Esophagus muscularis mucosa (tissue), 4 donors: ENCODE results near the gene ATP6V0E1. TPM values are rescaled to one million over a fixed set of nuclear protein-coding genes. Genes with fewer than 3 reads are reported as not detected.
A peak's percentile ranks its signal among the peaks of the same experiment; 100 is the strongest.

ENCODE experiments used
- DNase-seq: peaks from one replicate; pipeline ENCODE4 v3.0.0-alpha.2; 2017; ENCODE audit errors: extremely low spot score
- H3K27ac ChIP-seq, 4 donors: fragments of 200-600 bp; sonication (generic); replicated peaks in 1 of 4; 1 replicate in 3 of 4; 2 replicates in 1 of 4; pipeline ENCODE4 v1.5.1; 2016 to 2019; ENCODE audit warnings: mild to moderate bottlenecking in 1 of 4
- H3K27me3 ChIP-seq, 4 donors: fragments of 200-600 bp; sonication (generic); one replicate each; pipeline versions ENCODE4 v1.5.1 to v1.6.0; 2016 to 2019
- H3K36me3 ChIP-seq, 4 donors: fragments of 200-600 bp; sonication (generic); one replicate each; pipeline ENCODE4 v1.5.1; 2016 to 2019
- H3K4me1 ChIP-seq, 4 donors: fragments of 200-600 bp; sonication (generic); one replicate each; pipeline ENCODE4 v1.5.1; 2016 to 2019
- H3K4me3 ChIP-seq, 4 donors: fragments of 200-600 bp; sonication (generic); 1 replicate in 2 of 4; 2 replicates in 2 of 4; pipeline ENCODE4 v1.5.1; 2016 to 2019; ENCODE audit warnings: mild to moderate bottlenecking in 4 of 4, moderate library complexity in 1 of 4
- H3K9me3 ChIP-seq, 4 donors: fragments of 200-600 bp; sonication (generic); 1 replicate in 3 of 4; 2 replicates in 1 of 4; pipeline ENCODE4 v1.5.1; 2016 to 2019
- EP300 ChIP-seq: sonication (generic); formaldehyde crosslinking; IDR thresholded peaks from one replicate; pipeline ENCODE4 v1.6.1; 2017; ENCODE audit warnings: antibody characterized with exemption
- POLR2A ChIP-seq: fragments of 450-650 bp; IDR thresholded peaks from one replicate; pipeline ENCODE4 v1.6.1; 2017; ENCODE audit warnings: antibody characterized with exemption, moderate library complexity, mild to moderate bottlenecking, low read depth
- POLR2AphosphoS5 ChIP-seq, 2 donors: sonication (generic); formaldehyde crosslinking; IDR thresholded peaks; one replicate each; pipeline ENCODE4 v1.6.1; 2017; ENCODE audit warnings: antibody characterized with exemption in 2 of 2
- WGBS: methylation state at CpG from one replicate; pipeline ENCODE4 v1.1.5; 2018; 5-methylcytosine and 5-hydroxymethylcytosine counted together
- intact Hi-C: fragments of 100-400 bp; cut with DNase I; formaldehyde crosslinking; loops from one replicate; pipeline ENCODE4 v1.15.1; 2023
- total RNA-seq, 4 donors: library from RNA; depleted of rRNA; stranded (reverse); fragments of >200 nt; gene quantifications; one replicate each; pipeline versions ENCODE4 v1.1.0 to v1.2.1, GENCODE V29; 2016
- TF ChIP-seq, protein P1 (sequence below), 3 experiments: fragments of 200-600 bp in 2 of 3; fragments of 450-650 bp in 1 of 3; sonication (generic) in 2 of 3; IDR thresholded peaks; one replicate each; pipeline ENCODE4 v1.5.1; 2017 to 2019; ENCODE audit warnings: antibody characterized with exemption in 3 of 3, mild to moderate bottlenecking in 2 of 3, moderate library complexity in 1 of 3

ATP6V0E1 gene
- total RNA-seq, 4 donors from 2014 or later: 106 to 210 (median 133) TPM

DNA sequence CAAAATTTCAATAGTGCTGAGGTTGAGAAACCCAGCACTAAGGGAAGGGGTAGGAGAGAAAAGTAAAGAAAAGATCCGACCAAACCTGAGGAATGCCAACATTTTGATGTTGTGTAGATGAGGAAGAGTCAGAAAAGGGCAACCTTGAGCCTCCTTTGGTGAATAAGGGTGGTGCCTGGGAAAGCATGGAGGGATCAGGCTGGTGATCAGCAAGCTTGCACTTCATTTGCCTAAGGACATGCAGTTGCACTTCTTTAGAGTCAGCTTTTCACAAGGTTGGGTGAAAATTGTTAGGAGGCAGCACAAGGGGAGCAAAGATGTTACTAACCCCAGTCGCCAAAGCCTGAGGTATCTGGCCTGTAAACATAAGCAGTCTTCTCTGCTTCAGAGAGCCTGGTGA is 20.4 kb downstream of the ATP6V0E1 start:
- WGBS: 84% methylated on average over 2 of the region's 2 CpGs
- no peak for DNase-seq
- Histone ChIP-seq H3K4me1 (peaks cover 38 to 79% (median 58%) of the 10 kb centered on the region in 4 donors), H3K9me3 (no peaks in the 10 kb centered on the region), H3K36me3 (peaks cover 0 to 1% (median 0%) of the 10 kb centered on the region in 4 donors), H3K27ac (no peak overlapping the region), H3K4me3 (no peak overlapping the region), H3K27me3 (peaks cover 0 to 3% (median 0%) of the 10 kb centered on the region in 4 donors)
- no peak for TF ChIP-seq POLR2A
- TF ChIP-seq, protein P1, sequence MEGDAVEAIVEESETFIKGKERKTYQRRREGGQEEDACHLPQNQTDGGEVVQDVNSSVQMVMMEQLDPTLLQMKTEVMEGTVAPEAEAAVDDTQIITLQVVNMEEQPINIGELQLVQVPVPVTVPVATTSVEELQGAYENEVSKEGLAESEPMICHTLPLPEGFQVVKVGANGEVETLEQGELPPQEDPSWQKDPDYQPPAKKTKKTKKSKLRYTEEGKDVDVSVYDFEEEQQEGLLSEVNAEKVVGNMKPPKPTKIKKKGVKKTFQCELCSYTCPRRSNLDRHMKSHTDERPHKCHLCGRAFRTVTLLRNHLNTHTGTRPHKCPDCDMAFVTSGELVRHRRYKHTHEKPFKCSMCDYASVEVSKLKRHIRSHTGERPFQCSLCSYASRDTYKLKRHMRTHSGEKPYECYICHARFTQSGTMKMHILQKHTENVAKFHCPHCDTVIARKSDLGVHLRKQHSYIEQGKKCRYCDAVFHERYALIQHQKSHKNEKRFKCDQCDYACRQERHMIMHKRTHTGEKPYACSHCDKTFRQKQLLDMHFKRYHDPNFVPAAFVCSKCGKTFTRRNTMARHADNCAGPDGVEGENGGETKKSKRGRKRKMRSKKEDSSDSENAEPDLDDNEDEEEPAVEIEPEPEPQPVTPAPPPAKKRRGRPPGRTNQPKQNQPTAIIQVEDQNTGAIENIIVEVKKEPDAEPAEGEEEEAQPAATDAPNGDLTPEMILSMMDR (IDR thresholded peaks at IDR 0.05): no peak
- TF ChIP-seq POLR2AphosphoS5 (IDR thresholded peaks at IDR 0.05): no peak
- no peak for TF ChIP-seq EP300
- intact Hi-C loops: no loop called here

DNA sequence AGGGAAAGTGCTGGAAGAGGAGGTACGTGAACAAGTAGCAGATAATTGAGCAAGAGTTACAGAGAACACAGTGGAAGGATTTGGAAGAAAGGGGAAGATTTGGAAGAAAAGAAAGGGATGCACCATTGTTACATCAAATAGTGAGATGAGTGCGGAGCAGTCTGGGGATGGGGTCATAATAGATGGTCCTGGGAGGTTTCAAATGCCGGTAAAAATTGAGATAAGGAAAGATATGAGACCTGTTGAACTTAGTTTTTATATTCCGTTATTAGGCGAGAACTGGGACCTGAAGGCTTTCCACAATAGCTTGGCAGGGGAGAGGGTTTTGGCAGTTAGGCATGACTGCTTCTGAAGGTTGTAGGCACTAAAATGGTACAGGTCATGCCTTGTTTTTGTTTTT is 20.9 kb downstream of the ATP6V0E1 start:
- Histone ChIP-seq H3K27me3 (peaks cover 0 to under 1% (median 0%) of the 10 kb centered on the region in 4 donors), H3K27ac (no peak overlapping the region), H3K4me1 (peaks cover 33 to 75% (median 54%) of the 10 kb centered on the region in 4 donors), H3K36me3 (no peaks in the 10 kb centered on the region), H3K9me3 (no peaks in the 10 kb centered on the region), H3K4me3 (no peak overlapping the region)
- DNase-seq: no peak
- intact Hi-C loops: no loop called here
- WGBS: 91% methylated on average over 5 of the region's 5 CpGs
- TF ChIP-seq, protein P1 (IDR thresholded peaks at IDR 0.05): no peak
- TF ChIP-seq POLR2AphosphoS5 (IDR thresholded peaks at IDR 0.05) (no peak), EP300 (no peak), POLR2A (no peak)

DNA sequence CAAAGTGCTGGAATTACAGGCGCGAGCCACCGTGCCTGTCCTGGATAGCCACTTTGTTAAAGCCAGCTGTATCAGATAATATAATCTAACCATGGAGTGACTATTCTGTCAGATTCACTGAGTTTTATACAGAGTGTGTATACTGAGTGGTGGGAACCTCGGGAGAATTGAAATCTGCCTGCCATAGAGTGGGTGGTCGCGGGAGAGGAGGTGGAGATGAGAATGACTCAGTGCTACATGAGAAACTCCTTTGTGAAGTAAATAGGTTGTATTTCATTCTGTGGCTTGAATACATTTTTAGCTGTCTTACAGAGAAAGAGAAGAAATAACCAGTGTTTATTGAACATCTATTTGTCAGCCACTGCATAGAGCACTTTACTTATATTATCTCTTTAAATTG is 26.4 kb downstream of the ATP6V0E1 start:
- TF ChIP-seq, protein P1 (IDR thresholded peaks at IDR 0.05): no peak
- TF ChIP-seq POLR2A: no peak
- no peak for TF ChIP-seq POLR2AphosphoS5 (IDR thresholded peaks at IDR 0.05)
- no peak for TF ChIP-seq EP300
- no peak overlapping the region for H3K4me3 ChIP-seq
- no peaks in the 10 kb centered on the region for H3K36me3 ChIP-seq
- peaks cover 14 to 60% (median 43%) of the 10 kb centered on the region in 4 donors for H3K4me1 ChIP-seq
- intact Hi-C loops: no loop called here
- H3K9me3 ChIP-seq: no peaks in the 10 kb centered on the region
- no peak overlapping the region for H3K27ac ChIP-seq
- H3K27me3 ChIP-seq: no peaks in the 10 kb centered on the region
- DNase-seq: no peak
- WGBS: 93% methylated on average over 6 of the region's 6 CpGs

DNA sequence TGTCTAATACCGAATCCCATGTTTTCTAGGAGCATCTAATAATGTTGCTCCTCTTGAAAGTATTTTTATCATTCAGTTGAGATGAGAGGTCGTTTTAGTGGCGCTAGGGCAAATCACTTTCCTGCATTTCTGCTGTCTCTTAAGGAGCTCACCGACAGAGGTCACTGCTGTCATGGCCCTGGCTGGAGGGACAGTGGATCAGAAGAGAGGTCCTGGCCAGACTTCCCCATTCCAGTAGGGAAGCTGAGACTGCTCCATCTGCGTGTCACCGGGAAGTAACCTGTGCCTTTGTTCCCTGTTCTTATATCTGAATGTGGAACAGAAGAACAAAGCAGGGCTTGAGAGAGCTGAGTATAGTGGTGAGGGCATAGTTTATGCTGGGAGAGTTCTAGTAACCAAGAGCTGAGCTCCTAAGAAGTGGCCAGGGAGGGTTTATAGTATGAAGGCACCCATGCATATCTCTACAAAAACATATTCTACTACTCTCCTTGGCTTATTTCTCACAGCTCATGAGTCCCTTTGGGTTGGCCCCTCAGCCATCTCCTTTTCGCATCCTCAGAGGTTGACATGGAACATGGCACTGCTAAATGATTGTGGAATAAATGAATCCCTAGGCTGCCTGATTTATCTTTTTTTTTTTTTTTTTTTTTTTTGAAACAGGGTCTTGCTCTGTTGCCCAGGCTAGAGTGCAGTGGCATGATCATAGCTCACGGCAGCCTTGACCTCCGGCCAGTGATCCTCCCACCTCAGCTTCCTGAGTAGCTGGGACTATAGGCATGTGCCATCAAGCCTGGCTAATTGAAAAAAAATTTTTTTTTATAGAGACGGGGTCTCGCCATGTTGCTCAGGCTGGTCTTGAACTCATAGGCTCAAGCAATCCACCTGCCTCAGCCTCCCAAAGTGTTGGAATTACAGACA is 27.2 kb downstream of the ATP6V0E1 start:
- H3K4me1 ChIP-seq: peaks cover 22 to 67% (median 49%) of the 10 kb centered on the region in 4 donors
- no peak overlapping the region for H3K4me3 ChIP-seq
- H3K9me3 ChIP-seq: no peaks in the 10 kb centered on the region
- H3K36me3 ChIP-seq: no peaks in the 10 kb centered on the region
- no peak for TF ChIP-seq POLR2A
- TF ChIP-seq, protein P1 (IDR thresholded peaks at IDR 0.05): peak; percentile 27 to 39 (median 35)
- no peak for DNase-seq
- 70% methylated on average over 10 of the region's 11 CpGs for WGBS
- intact Hi-C loops: no loop called here
- H3K27me3 ChIP-seq: no peaks in the 10 kb centered on the region
- H3K27ac ChIP-seq: peak overlapping the region in 3 of 4 donors; percentile 4 to 48 (median 19)
